NCI-H187 (cell line): ENCODE measurements around the gene CAPN13.
A peak's percentile ranks its signal among the peaks of the same experiment; 100 is the strongest.

Experiments
- DNase-seq, 2 experiments: peaks; one replicate each; lab custom pipeline; 2025; lab: John Stamatoyannopoulos, UW

The CAPN13 gene

GRCh38 chr2:30730736-30731647, 76.3 kb downstream of the CAPN13 start:
- DNase-seq: no peak

- no peak for DNase-seq
Measured at GRCh38 chr2:30729031-30729430, 78.2 kb downstream of the CAPN13 start.

- no peak for DNase-seq
Measured at GRCh38 chr2:30722936-30723725, 84.1 kb downstream of the CAPN13 start.

- no peak for DNase-seq
Measured at GRCh38 chr2:30721668-30722647, 85.3 kb downstream of the CAPN13 start.

GRCh38 chr2:30721241-30721640, 86.0 kb downstream of the CAPN13 start:
- no peak for DNase-seq

GRCh38 chr2:30717081-30717650, 90.1 kb downstream of the CAPN13 start:
- DNase-seq: no peak

GRCh38 chr2:30716123-30716900, 90.9 kb downstream of the CAPN13 start:
- no peak for DNase-seq

GRCh38 chr2:30714811-30715709, 92.2 kb downstream of the CAPN13 start:
- DNase-seq: no peak

- no peak for DNase-seq
Measured at GRCh38 chr2:30713698-30714097, 93.5 kb downstream of the CAPN13 start.

- peak; percentile 57 to 85 for DNase-seq
Measured at GRCh38 chr2:30711646-30712085, 95.6 kb downstream of the CAPN13 start.

GRCh38 chr2:30710461-30710860, 96.8 kb downstream of the CAPN13 start:
- DNase-seq: no peak

GRCh38 chr2:30710016-30710415, 97.2 kb downstream of the CAPN13 start:
- DNase-seq: no peak

- no peak for DNase-seq
Measured at GRCh38 chr2:30709516-30709915, 97.7 kb downstream of the CAPN13 start.

GRCh38 chr2:30708491-30709290, 98.6 kb downstream of the CAPN13 start:
- no peak for DNase-seq

GRCh38 chr2:30707304-30707903, 99.8 kb downstream of the CAPN13 start:
- no peak for DNase-seq

GRCh38 chr2:30706534-30707303, 100.5 kb downstream of the CAPN13 start:
- peak; percentile 9 to 42 for DNase-seq
